Measurements from ENCODE around the gene GRIK5. TPM values are rescaled to one million over a fixed set of nuclear protein-coding genes. Genes with fewer than 3 reads are reported as not detected.
"Not testable (repeated sequence)": the region's sequence is repeated elsewhere in the genome, so short reads cannot be mapped to it uniquely, and the experiment has no call there.

Gene GRIK5
- total RNA-seq, 4 donors from 2014 or later, result 0.08 to 1.1 (median 0.37) TPM

GRCh38 chr19:42102877-42103276 lies 32.9 kb upstream of the GRIK5 start:
- no peaks in the 10 kb centered on the region for H3K36me3 ChIP-seq
- no peaks in the 10 kb centered on the region for H3K9me3 ChIP-seq
- no peak overlapping the region for H3K27ac ChIP-seq
- TF ChIP-seq CTCF (IDR thresholded peaks at IDR 0.05), result no peak
- no peak for TF ChIP-seq POLR2A (IDR thresholded peaks at IDR 0.05)
- 67 to 89% methylated on average over 2 of the region's 2 CpGs for WGBS, 2 donors
- H3K27me3 ChIP-seq, result peaks cover 0 to 32% (median 0%) of the 10 kb centered on the region in 4 donors
- H3K4me1 ChIP-seq, result peaks cover 0 to 19% (median 0%) of the 10 kb centered on the region in 3 donors
- no peak for DNase-seq
- H3K4me3 ChIP-seq, result no peak overlapping the region
- intact Hi-C loops (cut with DNase I), result no loop called here

- H3K9me3 ChIP-seq; H3K27ac ChIP-seq; intact Hi-C loops (cut with DNase I); H3K36me3 ChIP-seq; DNase-seq; H3K4me3 ChIP-seq: not testable (repeated sequence)
- WGBS, 2 donors, result 49 to 56% methylated on average over 9 to 10 of the region's 10 CpGs
- Histone ChIP-seq H3K4me1 (peaks cover 0 to 33% (median 7%) of the 10 kb centered on the region in 3 donors), H3K27me3 (peaks cover 0 to 25% (median 0%) of the 10 kb centered on the region in 4 donors)
Observed at GRCh38 chr19:42100241-42100640, 30.2 kb upstream of the GRIK5 start.

GRCh38 chr19:42099336-42099925 lies 29.4 kb upstream of the GRIK5 start:
- no peak for TF ChIP-seq POLR2A (IDR thresholded peaks at IDR 0.05)
- TF ChIP-seq CTCF (IDR thresholded peaks at IDR 0.05), result no peak
- intact Hi-C loops (cut with DNase I), result no loop called here
- Histone ChIP-seq H3K27ac (peak overlapping the region in 3 of 4 donors; percentile 23 to 48 (median 41)), H3K4me1 (peaks cover 0 to 41% (median 7%) of the 10 kb centered on the region in 3 donors), H3K9me3 (no peaks in the 10 kb centered on the region), H3K27me3 (peaks cover 0 to 17% (median 0%) of the 10 kb centered on the region in 4 donors), H3K4me3 (no peak overlapping the region), H3K36me3 (no peaks in the 10 kb centered on the region)
- 79 to 90% methylated on average over 5 to 6 of the region's 6 CpGs for WGBS, 2 donors
- no peak for DNase-seq

DNA sequence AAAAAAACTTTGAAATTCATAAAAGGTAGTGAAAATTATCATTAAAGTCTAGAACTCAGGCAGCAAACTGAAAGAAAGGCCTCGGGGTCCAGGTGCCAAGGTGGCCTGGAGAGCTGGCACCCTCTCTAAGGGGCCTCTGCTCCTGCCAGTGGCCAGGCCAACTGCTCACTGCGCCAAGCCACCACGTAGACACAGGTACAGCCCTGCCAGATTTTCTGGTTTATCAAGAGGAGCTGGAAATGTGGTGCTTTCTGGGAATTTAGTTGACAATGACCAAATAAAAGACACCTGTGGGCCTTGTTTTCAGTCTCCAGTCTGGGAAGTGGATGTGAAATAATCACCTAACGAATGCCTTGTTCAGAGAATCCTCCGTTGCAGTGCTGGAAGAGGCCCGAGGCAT lies 28.8 kb upstream of the GRIK5 start:
- no peaks in the 10 kb centered on the region for H3K36me3 ChIP-seq
- WGBS, 2 donors, result 64 to 81% methylated on average over 3 to 4 of the region's 6 CpGs
- H3K4me1 ChIP-seq, result peaks cover 0 to 48% (median 8%) of the 10 kb centered on the region in 3 donors
- intact Hi-C loops (cut with DNase I), result no loop called here
- peaks cover 0 to 14% (median 0%) of the 10 kb centered on the region in 4 donors for H3K27me3 ChIP-seq
- H3K9me3 ChIP-seq, result no peaks in the 10 kb centered on the region
- no peak overlapping the region for H3K4me3 ChIP-seq
- TF ChIP-seq CTCF (IDR thresholded peaks at IDR 0.05), result no peak
- TF ChIP-seq POLR2A (IDR thresholded peaks at IDR 0.05), result no peak
- H3K27ac ChIP-seq, result peak overlapping the region in 3 of 4 donors; percentile 55 to 56 (median 55)
- DNase-seq, result no peak

GRCh38 chr19:42097461-42097860 lies 27.5 kb upstream of the GRIK5 start:
- H3K27ac ChIP-seq, result no peak overlapping the region
- H3K4me1 ChIP-seq, result peaks cover 0 to 60% (median 14%) of the 10 kb centered on the region in 3 donors
- 78 to 95% methylated on average over 3 to 5 of the region's 5 CpGs for WGBS, 2 donors
- TF ChIP-seq POLR2A (IDR thresholded peaks at IDR 0.05) (no peak), CTCF (IDR thresholded peaks at IDR 0.05) (no peak)
- no peak overlapping the region for H3K4me3 ChIP-seq
- peaks cover 0 to 14% (median 0%) of the 10 kb centered on the region in 4 donors for H3K27me3 ChIP-seq
- intact Hi-C loops (cut with DNase I), result no loop called here
- no peak for DNase-seq
- H3K9me3 ChIP-seq, result no peaks in the 10 kb centered on the region
- no peaks in the 10 kb centered on the region for H3K36me3 ChIP-seq

All from esophagus squamous epithelium (tissue), 5 donors.